ENCODE measurements around the gene DENND4B. TPM values are rescaled to one million over a fixed set of nuclear protein-coding genes. Genes with fewer than 3 reads are reported as not detected.

DENND4B gene
- total RNA-seq, 2 donors from 2014 or later = 26.9 to 45.6 TPM

GRCh38 chr1:153957744-153958110, 11.2 kb upstream of the DENND4B start:
- Histone ChIP-seq H3K9me3 (no peaks in the 10 kb centered on the region), H3K9ac (ENCODE audit: low read depth in 2 of 2, low read length in 2 of 2) (peak overlapping the region; percentile 92 to 95), H3K36me3 (peaks cover 12% of the 10 kb centered on the region), H3K27me3 (no peaks in the 10 kb centered on the region), H3K4me1 (peaks cover 14% of the 10 kb centered on the region), H3K4me3 (peak overlapping the region; percentile 80), H3K27ac (peak overlapping the region; percentile 98)
- intact Hi-C loops (cut with DNase I) = no loop called here
- no peak for TF ChIP-seq CTCF (IDR thresholded peaks at IDR 0.05)
- peak; percentile 47 for DNase-seq

DNA sequence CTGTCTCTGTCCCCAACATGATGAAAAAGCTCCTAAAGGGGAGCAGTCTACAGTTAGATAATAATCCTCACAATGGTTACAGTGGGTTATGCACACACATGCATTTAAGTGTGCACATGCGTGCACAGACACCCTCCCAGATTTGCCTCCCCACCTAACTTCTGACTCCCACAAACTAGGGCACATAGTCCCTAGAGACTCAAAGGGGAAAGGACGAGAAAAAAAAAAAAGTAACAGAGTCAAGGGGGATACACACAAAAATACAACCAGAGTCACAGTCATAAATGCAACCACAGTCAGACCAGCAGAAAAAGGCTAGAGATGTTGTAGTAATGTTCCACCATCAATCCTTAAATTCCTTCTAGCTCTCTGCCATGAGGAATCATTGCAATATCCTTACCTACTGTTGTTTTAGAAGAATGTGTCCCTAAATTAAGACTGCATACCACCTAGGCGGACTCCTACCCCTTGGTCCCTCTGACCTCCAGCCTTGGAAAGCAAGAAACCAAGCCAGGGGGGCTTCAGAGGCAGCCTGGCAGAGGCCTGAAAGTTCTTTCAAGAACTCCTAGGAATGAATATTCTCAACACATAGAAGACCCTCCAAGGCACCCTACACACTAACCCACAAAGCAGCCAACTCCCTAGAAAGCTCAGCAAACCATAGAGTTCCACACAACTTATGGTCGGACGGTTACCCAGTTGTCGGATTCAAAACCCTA, 10.6 kb upstream of the DENND4B start:
- Histone ChIP-seq H3K9me3 (no peaks in the 10 kb centered on the region), H3K27ac (peak overlapping the region; percentile 98), H3K36me3 (peaks cover 17% of the 10 kb centered on the region), H3K27me3 (no peaks in the 10 kb centered on the region), H3K4me3 (peak overlapping the region; percentile 80), H3K9ac (ENCODE audit: low read depth in 2 of 2, low read length in 2 of 2) (peak overlapping the region; percentile 92 to 95), H3K4me1 (peaks cover 11% of the 10 kb centered on the region)
- no peak for TF ChIP-seq CTCF (IDR thresholded peaks at IDR 0.05)
- no peak for DNase-seq
- intact Hi-C loops (cut with DNase I) = no loop called here

GRCh38 chr1:153954826-153955225, 8.3 kb upstream of the DENND4B start:
- intact Hi-C loops (cut with DNase I) = no loop called here
- DNase-seq = no peak
- peaks cover 6% of the 10 kb centered on the region for H3K36me3 ChIP-seq
- H3K27ac ChIP-seq = no peak overlapping the region
- no peaks in the 10 kb centered on the region for H3K9me3 ChIP-seq
- no peaks in the 10 kb centered on the region for H3K27me3 ChIP-seq
- no peak overlapping the region for H3K9ac ChIP-seq (ENCODE audit: low read depth in 2 of 2, low read length in 2 of 2)
- H3K4me3 ChIP-seq = no peak overlapping the region
- TF ChIP-seq CTCF (IDR thresholded peaks at IDR 0.05) = no peak
- peaks cover 8% of the 10 kb centered on the region for H3K4me1 ChIP-seq

DNA sequence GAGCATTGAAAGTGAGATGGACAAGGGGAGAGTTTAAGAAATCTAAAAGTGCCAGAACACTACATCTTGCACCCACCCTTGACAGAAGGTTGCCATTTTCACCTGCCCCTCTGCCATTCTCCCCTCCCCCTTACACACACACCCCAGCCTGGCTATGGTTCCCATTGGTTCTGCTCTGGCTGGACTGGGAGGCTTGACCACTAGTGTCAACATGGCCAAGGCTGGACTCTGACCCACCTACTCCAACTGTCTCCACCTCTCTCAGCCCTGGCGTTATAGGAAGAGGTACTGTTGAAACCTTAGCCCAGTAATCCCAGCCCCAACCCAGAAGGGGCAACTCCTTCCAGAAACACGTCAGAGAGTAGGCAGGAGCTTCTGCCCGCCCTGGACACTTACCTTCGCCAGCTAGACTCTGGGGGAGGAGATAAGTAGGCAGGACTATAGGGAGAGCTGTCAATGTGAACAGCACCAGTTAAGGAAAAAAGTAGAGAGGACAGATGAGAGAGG, 7.4 kb upstream of the DENND4B start:
- no peak overlapping the region for H3K9ac ChIP-seq (ENCODE audit: low read depth in 2 of 2, low read length in 2 of 2)
- TF ChIP-seq CTCF (IDR thresholded peaks at IDR 0.05) = no peak
- no peaks in the 10 kb centered on the region for H3K9me3 ChIP-seq
- no peaks in the 10 kb centered on the region for H3K27me3 ChIP-seq
- H3K36me3 ChIP-seq = peaks cover 5% of the 10 kb centered on the region
- H3K27ac ChIP-seq = no peak overlapping the region
- H3K4me3 ChIP-seq = no peak overlapping the region
- intact Hi-C loops (cut with DNase I) = no loop called here
- H3K4me1 ChIP-seq = peaks cover 1% of the 10 kb centered on the region
- no peak for DNase-seq

DNA sequence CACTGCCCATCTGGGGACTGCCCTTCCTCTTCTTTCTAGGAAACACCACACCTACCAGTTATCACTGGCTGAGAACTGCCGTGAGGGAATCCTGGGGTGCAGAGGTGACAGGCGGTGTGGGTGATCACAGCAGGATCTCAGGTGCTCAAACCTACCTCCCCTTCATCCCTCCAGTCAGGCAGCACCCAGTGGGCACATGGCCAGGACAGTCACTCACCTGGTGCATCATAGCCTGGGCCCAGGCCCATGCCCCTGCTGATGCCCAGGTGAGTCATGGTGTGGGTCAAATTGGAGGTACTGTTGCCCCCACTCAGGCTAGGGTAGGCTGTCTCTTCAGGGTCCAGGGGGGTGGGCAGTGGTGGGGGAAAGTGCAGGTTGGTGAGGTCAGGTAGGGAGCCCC, 5.3 kb upstream of the DENND4B start:
- intact Hi-C loops (cut with DNase I) = no loop called here
- DNase-seq = no peak
- no peak for TF ChIP-seq CTCF (IDR thresholded peaks at IDR 0.05)
- Histone ChIP-seq H3K9ac (ENCODE audit: low read depth in 2 of 2, low read length in 2 of 2) (no peak overlapping the region), H3K9me3 (no peaks in the 10 kb centered on the region), H3K4me3 (no peak overlapping the region), H3K36me3 (peaks cover 5% of the 10 kb centered on the region), H3K27me3 (no peaks in the 10 kb centered on the region), H3K4me1 (peaks cover 3% of the 10 kb centered on the region), H3K27ac (no peak overlapping the region)
